Prostate gland (tissue), 2 donors: ENCODE measurements around the gene PLCB1. TPM values are rescaled to one million over a fixed set of nuclear protein-coding genes. Genes with fewer than 3 reads are reported as not detected.

Experiments
- DNase-seq: peaks from one replicate; pipeline ENCODE4 v3.0.0-alpha.2; 2019; ENCODE audit warnings: low spot score
- H3K27ac ChIP-seq, 2 donors: fragments of 200-600 bp; sonication (generic); 2 replicates each; pipeline ENCODE4 v1.5.1; 2017 to 2019
- H3K27me3 ChIP-seq: fragments of 200-600 bp; sonication (generic); replicated peaks from 2 replicates; pipeline ENCODE4 v1.5.1; 2019; ENCODE audit not compliant: insufficient read depth
- H3K36me3 ChIP-seq, 2 donors: fragments of 200-600 bp; sonication (generic); 1 replicate in 1 of 2; 2 replicates in 1 of 2; pipeline versions ENCODE4 v1.5.1 to v1.8.1; 2017 to 2019
- H3K4me1 ChIP-seq: fragments of 200-600 bp; sonication (generic); replicated peaks from 2 replicates; pipeline ENCODE4 v1.5.1; 2019
- H3K4me3 ChIP-seq, 2 donors: fragments of 200-600 bp; sonication (generic); 2 replicates each; pipeline ENCODE4 v1.5.1; 2017 to 2019
- H3K9me3 ChIP-seq: fragments of 200-600 bp; sonication (generic); 2 replicates; pipeline ENCODE4 v1.5.1; 2017
- CTCF ChIP-seq, 4 experiments: fragments of 200-600 bp in 2 of 4; fragments of 450-650 bp in 2 of 4; sonication (generic) in 2 of 4; IDR thresholded peaks; 1 replicate in 3 of 4; 2 replicates in 1 of 4; pipeline ENCODE4 v1.5.1; 2016 to 2019; ENCODE audit warnings: antibody characterized with exemption in 4 of 4, mild to moderate bottlenecking in 2 of 4, moderate library complexity in 2 of 4
- POLR2A ChIP-seq: fragments of 450-650 bp; IDR thresholded peaks from one replicate; pipeline ENCODE4 v1.6.1; 2016; ENCODE audit warnings: antibody characterized with exemption, mild to moderate bottlenecking
- POLR2AphosphoS5 ChIP-seq: sonication (generic); formaldehyde crosslinking; IDR thresholded peaks from one replicate; pipeline ENCODE4 v1.6.1; 2017; ENCODE audit warnings: antibody characterized with exemption
- WGBS: methylation state at CpG from one replicate; pipeline ENCODE4 v1.1.5; 2018; 5-methylcytosine and 5-hydroxymethylcytosine counted together
- intact Hi-C: fragments of 100-400 bp; cut with DNase I; formaldehyde crosslinking; loops from one replicate; pipeline ENCODE4 v1.14.2; 2022
- total RNA-seq, 2 donors: library from RNA; depleted of rRNA; stranded (reverse); fragments of >200 nt; gene quantifications; one replicate each; pipeline ENCODE4 v1.1.0, GENCODE V29; 2016

Gene PLCB1
- total RNA-seq, 2 donors from 2014 or later = 24.3 to 26.3 TPM

GRCh38 chr20:8398263-8399051 lies 266.4 kb downstream of the PLCB1 start:
- Histone ChIP-seq H3K27ac (no peak overlapping the region), H3K4me3 (no peak overlapping the region), H3K9me3 (no peaks in the 10 kb centered on the region), H3K36me3 (no peaks in the 10 kb centered on the region), H3K27me3 (no peaks in the 10 kb centered on the region), H3K4me1 (no peaks in the 10 kb centered on the region)
- intact Hi-C loops = loop anchor here (10.0 kb wide), 1 partner anchor 326 kb away; no protein-coding TSS in a partner anchor
- no peak for DNase-seq
- TF ChIP-seq POLR2A (no peak), CTCF (IDR thresholded peaks at IDR 0.05) (no peak), POLR2AphosphoS5 (no peak)
- WGBS = 94% methylated on average over 6 of the region's 6 CpGs

GRCh38 chr20:8399947-8400346 lies 267.9 kb downstream of the PLCB1 start:
- TF ChIP-seq POLR2AphosphoS5 (no peak), CTCF (IDR thresholded peaks at IDR 0.05) (no peak), POLR2A (no peak)
- Histone ChIP-seq H3K9me3 (no peaks in the 10 kb centered on the region), H3K4me3 (no peak overlapping the region), H3K27me3 (no peaks in the 10 kb centered on the region), H3K36me3 (no peaks in the 10 kb centered on the region), H3K4me1 (no peaks in the 10 kb centered on the region), H3K27ac (no peak overlapping the region)
- intact Hi-C loops = loop anchor here (10.0 kb wide), 1 partner anchor 325 kb away; no protein-coding TSS in a partner anchor
- DNase-seq = no peak

- H3K27ac ChIP-seq = no peak overlapping the region
These were observed 268.4 kb downstream of the PLCB1 start for GRCh38 chr20:8400486-8400885.

GRCh38 chr20:8401556-8401955 lies 269.5 kb downstream of the PLCB1 start:
- Histone ChIP-seq H3K27me3 (no peaks in the 10 kb centered on the region), H3K4me1 (no peaks in the 10 kb centered on the region), H3K9me3 (no peaks in the 10 kb centered on the region), H3K27ac (no peak overlapping the region), H3K36me3 (no peaks in the 10 kb centered on the region), H3K4me3 (no peak overlapping the region)
- intact Hi-C loops = no loop called here
- TF ChIP-seq POLR2A (no peak), POLR2AphosphoS5 (no peak), CTCF (IDR thresholded peaks at IDR 0.05) (no peak)
- DNase-seq = no peak

More at GRCh38 chr20:8400486-8400885, 268.4 kb downstream of the PLCB1 start:
- Histone ChIP-seq H3K4me1 (no peaks in the 10 kb centered on the region), H3K9me3 (no peaks in the 10 kb centered on the region), H3K27me3 (no peaks in the 10 kb centered on the region), H3K36me3 (no peaks in the 10 kb centered on the region), H3K4me3 (no peak overlapping the region)
- 53% methylated on average over 3 of the region's 3 CpGs for WGBS
- no peak for TF ChIP-seq POLR2AphosphoS5
- TF ChIP-seq POLR2A = no peak
- no peak for DNase-seq
- intact Hi-C loops = no loop called here

- Histone ChIP-seq H3K4me3 (no peak overlapping the region), H3K4me1 (no peaks in the 10 kb centered on the region), H3K27ac (no peak overlapping the region), H3K27me3 (no peaks in the 10 kb centered on the region), H3K9me3 (no peaks in the 10 kb centered on the region), H3K36me3 (no peaks in the 10 kb centered on the region)
- WGBS = 97% methylated on average over 1 of the region's 1 CpG
- DNase-seq = no peak
- no peak for TF ChIP-seq CTCF (IDR thresholded peaks at IDR 0.05)
- TF ChIP-seq POLR2A = no peak
- TF ChIP-seq POLR2AphosphoS5 = no peak
- intact Hi-C loops = no loop called here
These were observed 270.7 kb downstream of the PLCB1 start for GRCh38 chr20:8402798-8403197.
